IPS DF 6.9 (cell line): ENCODE results near the gene IRS2.
A peak's percentile ranks its signal among the peaks of the same experiment; 100 is the strongest.

ENCODE experiments used
- DNase-seq: peaks from one replicate; pipeline ENCODE4 v3.0.0-alpha.2; 2013; ENCODE audit warnings: low read depth, low spot score
- H3K27ac ChIP-seq: one replicate; pipeline ENCODE4 v1.5.1; 2013; ENCODE audit warnings: low read length, control low read depth
- H3K27me3 ChIP-seq: 2 replicates; pipeline ENCODE4 v1.6.1; 2013; ENCODE audit warnings: mild to moderate bottlenecking, low read length; ENCODE audit not compliant: control insufficient read depth, insufficient read depth
- H3K36me3 ChIP-seq: 2 replicates; pipeline ENCODE4 v1.6.1; 2013; ENCODE audit warnings: low read length; ENCODE audit not compliant: control insufficient read depth, insufficient read depth
- H3K4me1 ChIP-seq: 2 replicates; pipeline ENCODE4 v1.6.1; 2013; ENCODE audit warnings: low read length; ENCODE audit not compliant: control insufficient read depth, insufficient read depth
- H3K4me3 ChIP-seq: 2 replicates; pipeline ENCODE4 v1.5.1; 2013; ENCODE audit warnings: mild to moderate bottlenecking, low read length
- H3K9me3 ChIP-seq: 2 replicates; pipeline ENCODE4 v1.6.1; 2013; ENCODE audit warnings: low read length, inconsistent platforms; ENCODE audit not compliant: control insufficient read depth, insufficient read depth
- WGBS: extraction: QIAGEN DNeasy Blood & Tissue Kit; methylation state at CpG from one replicate; pipeline ENCODE4 v1.1.7; 2013; ENCODE audit warnings: mixed read lengths, missing lambda C conversion rate; ENCODE audit not compliant: insufficient read length, insufficient coverage; 5-methylcytosine and 5-hydroxymethylcytosine counted together

The IRS2 gene

GRCh38 chr13:109785892-109786450 lies 412 bp downstream of the IRS2 start:
- Histone ChIP-seq H3K27me3 (no peaks in the 10 kb centered on the region), H3K4me3 (peak overlapping the region; percentile 53; the same call in 1 of the 2 replicates), H3K27ac (no peak overlapping the region), H3K9me3 (no peaks in the 10 kb centered on the region), H3K4me1 (peaks cover 9% of the 10 kb centered on the region), H3K36me3 (no peaks in the 10 kb centered on the region; the same call in 1 of the 2 replicates)
- DNase-seq = no peak
- no CpG with 5 or more reads among the region's 88 CpGs for WGBS

GRCh38 chr13:109785141-109785891 lies 1.1 kb downstream of the IRS2 start:
- H3K36me3 ChIP-seq = no peaks in the 10 kb centered on the region; the same call in 1 of the 2 replicates
- DNase-seq = no peak
- H3K4me1 ChIP-seq = peaks cover 9% of the 10 kb centered on the region
- no CpG with 5 or more reads among the region's 98 CpGs for WGBS
- H3K27me3 ChIP-seq = no peaks in the 10 kb centered on the region
- no peaks in the 10 kb centered on the region for H3K9me3 ChIP-seq
- H3K4me3 ChIP-seq = peak overlapping the region; percentile 53; the same call in 1 of the 2 replicates
- H3K27ac ChIP-seq = no peak overlapping the region

DNA sequence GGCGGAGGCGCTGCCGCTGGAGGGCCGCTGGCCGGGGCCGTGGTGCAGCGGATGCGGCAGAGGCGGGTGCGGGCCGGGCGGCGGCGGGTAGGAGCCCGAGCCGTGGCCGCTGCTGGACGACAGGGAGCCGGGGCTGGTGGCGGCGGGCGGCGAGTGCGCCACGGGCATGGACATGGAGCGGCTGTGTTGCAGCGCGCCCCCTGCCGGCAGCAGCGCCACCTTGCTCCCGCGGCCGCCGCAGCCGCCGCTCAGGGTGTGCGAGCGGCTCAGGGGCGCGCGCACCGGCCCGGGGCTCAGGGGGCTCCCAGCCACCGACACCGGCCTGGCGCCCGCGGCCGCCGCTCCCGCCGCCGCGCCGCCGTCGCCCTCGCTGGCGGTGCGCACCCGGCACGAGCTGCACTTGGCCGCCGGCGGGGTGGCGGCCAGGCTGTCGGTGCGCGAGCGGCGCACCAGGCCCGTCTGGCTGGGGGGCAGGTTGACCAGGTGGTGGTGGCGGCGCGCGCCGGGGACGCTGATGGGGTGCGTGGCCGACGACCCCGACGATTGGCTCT lies 1.7 kb downstream of the IRS2 start:
- H3K27ac ChIP-seq = no peak overlapping the region

DNA sequence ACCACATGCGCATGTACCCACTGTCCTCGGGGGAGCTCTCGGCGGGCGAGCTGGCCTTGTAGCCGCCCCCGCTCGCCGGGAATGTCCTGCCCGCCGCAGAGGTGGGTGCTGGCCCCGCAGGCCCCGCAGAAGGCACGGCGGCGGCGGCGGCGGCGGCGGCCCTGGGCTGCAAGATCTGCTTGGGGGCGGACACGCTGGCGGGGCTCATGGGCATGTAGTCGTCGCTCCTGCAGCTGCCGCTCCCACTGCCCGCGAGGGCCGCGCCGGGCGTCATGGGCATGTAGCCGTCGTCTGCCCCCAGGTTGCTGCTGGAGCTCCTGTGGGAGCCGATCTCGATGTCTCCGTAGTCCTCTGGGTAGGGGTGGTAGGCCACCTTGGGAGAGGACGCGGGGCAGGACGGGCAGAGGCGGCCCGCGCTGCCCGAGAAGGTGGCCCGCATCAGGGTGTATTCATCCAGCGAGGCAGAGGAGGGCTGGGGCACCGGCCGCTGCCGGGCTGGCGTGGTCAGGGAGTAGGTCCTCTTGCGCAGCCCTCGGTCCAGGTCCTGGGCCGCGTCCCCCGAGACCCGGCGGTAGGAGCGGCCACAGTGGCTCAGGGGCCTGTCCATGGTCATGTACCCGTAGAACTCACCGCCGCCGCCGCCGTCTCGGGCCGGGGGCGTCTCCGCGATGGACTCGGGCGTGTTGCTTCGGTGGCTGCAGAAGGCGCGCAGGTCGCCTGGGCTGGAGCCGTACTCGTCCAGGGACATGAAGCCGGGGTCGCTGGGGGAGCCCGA lies 2.4 kb downstream of the IRS2 start:
- H3K27me3 ChIP-seq = no peaks in the 10 kb centered on the region
- H3K4me1 ChIP-seq = peaks cover 9% of the 10 kb centered on the region
- H3K9me3 ChIP-seq = no peaks in the 10 kb centered on the region
- peak overlapping the region; percentile 53; the same call in 1 of the 2 replicates for H3K4me3 ChIP-seq
- H3K27ac ChIP-seq = no peak overlapping the region
- no peaks in the 10 kb centered on the region; the same call in 1 of the 2 replicates for H3K36me3 ChIP-seq
- WGBS = no CpG with 5 or more reads among the region's 81 CpGs
- no peak for DNase-seq

More for the DNA sequence above, 1.7 kb downstream of the IRS2 start:
- DNase-seq = no peak
- Histone ChIP-seq H3K27me3 (no peaks in the 10 kb centered on the region), H3K4me3 (peak overlapping the region; percentile 53; the same call in 1 of the 2 replicates), H3K4me1 (peaks cover 9% of the 10 kb centered on the region), H3K36me3 (no peaks in the 10 kb centered on the region; the same call in 1 of the 2 replicates), H3K9me3 (no peaks in the 10 kb centered on the region)
- no CpG with 5 or more reads among the region's 83 CpGs for WGBS

DNA sequence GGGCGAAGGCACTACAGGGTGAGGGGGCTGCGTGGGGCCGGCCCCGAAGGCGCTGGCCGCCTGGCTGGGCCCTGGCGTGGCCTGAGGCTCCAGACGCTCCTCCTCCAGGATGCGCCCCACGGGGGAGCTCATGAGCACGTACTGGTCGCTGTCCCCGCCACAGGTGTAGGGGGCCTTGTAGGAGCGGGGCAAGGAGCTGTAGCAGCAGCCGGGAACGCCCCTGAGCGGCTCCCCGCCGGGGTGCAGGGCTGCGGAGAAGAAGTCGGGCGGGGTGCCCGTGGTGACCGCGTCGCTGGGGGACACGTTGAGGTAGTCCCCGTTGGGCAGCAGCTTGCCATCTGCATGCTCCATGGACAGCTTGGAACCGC lies 3.0 kb downstream of the IRS2 start:
- no CpG with 5 or more reads among the region's 29 CpGs for WGBS
- H3K27ac ChIP-seq = no peak overlapping the region
- no peak overlapping the region for H3K4me3 ChIP-seq

GRCh38 chr13:109782823-109783431 lies 3.5 kb downstream of the IRS2 start:
- Histone ChIP-seq H3K36me3 (no peaks in the 10 kb centered on the region; the same call in 1 of the 2 replicates), H3K27me3 (no peaks in the 10 kb centered on the region), H3K9me3 (no peaks in the 10 kb centered on the region), H3K27ac (no peak overlapping the region), H3K4me1 (peaks cover 9% of the 10 kb centered on the region), H3K4me3 (no peak overlapping the region)
- DNase-seq = no peak
- no CpG with 5 or more reads among the region's 72 CpGs for WGBS

More for the DNA sequence above, 3.0 kb downstream of the IRS2 start:
- no peaks in the 10 kb centered on the region; the same call in 1 of the 2 replicates for H3K36me3 ChIP-seq
- no peaks in the 10 kb centered on the region for H3K9me3 ChIP-seq
- H3K4me1 ChIP-seq = peaks cover 9% of the 10 kb centered on the region
- H3K27me3 ChIP-seq = no peaks in the 10 kb centered on the region
- no peak for DNase-seq

- no CpG with 5 or more reads among the region's 77 CpGs for WGBS
- Histone ChIP-seq H3K27ac (no peak overlapping the region), H3K4me1 (peaks cover 9% of the 10 kb centered on the region), H3K4me3 (no peak overlapping the region), H3K36me3 (no peaks in the 10 kb centered on the region; the same call in 1 of the 2 replicates), H3K27me3 (no peaks in the 10 kb centered on the region), H3K9me3 (no peaks in the 10 kb centered on the region)
- no peak for DNase-seq
These were observed 4.1 kb downstream of the IRS2 start for GRCh38 chr13:109782066-109782822.

DNA sequence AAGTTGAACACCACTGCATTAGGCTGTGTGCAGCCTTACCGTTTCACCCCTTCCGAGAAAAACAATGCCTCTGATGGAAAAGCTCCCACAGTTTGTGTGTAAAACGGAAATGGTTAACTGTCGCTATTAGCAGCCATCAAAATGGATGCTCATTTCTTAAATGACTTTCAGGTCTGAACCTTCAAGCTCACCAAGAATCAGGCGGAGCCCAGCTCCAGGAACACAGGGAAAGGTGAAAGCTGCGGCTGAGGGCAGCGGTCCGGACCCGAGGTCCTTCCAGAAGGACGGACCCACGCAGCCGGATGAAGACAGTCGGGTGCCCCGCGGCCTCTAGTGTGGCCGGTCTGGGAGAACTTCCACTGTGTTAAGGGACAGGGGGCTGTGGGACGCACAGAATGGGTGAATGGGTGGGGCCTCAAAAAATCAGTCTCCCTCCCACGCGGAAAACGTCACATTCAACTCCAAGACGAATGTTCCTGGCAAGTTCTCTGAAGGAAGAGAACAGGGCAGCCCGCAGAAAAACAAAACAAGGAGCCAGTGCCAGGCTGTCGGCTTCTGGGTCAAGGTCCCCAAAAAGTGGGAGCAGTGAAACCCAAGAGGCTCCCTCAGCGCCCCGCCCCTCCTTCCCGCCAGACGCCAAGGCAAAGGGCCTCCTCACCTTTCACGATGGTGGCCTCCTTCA lies 4.9 kb downstream of the IRS2 start:
- no peak overlapping the region for H3K4me3 ChIP-seq

DNA sequence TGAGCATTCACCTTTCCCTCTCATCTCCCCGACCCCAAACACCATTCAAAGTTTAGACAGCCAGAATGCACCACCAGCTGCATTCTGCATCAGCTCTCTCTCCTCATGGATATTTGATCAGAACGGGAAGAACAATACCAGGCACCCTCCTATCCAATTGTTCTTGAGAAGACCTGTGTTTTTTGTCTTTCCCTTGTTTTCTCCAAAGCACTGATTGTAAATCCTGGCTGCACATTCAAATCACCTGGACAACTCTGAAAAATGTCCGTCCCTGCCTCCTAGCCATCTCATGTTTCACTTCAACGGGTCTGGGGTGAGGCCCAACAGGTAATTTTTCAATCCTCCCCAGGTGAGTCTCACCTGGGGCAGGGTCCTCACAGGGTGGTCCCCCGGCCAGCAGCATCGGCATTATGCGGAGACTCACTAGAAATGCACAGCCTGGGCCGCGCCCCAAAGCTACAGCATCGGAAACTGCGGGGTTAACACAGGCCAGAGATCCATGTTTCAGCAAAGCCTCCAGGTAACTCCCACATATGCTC lies 5.5 kb downstream of the IRS2 start:
- Histone ChIP-seq H3K36me3 (no peaks in the 10 kb centered on the region; the same call in 1 of the 2 replicates), H3K27me3 (no peaks in the 10 kb centered on the region), H3K4me3 (no peak overlapping the region), H3K27ac (no peak overlapping the region), H3K9me3 (no peaks in the 10 kb centered on the region), H3K4me1 (peaks cover 9% of the 10 kb centered on the region)
- DNase-seq = no peak
- 100% methylated on average over 1 of the region's 11 CpGs for WGBS

More for the DNA sequence above, 4.9 kb downstream of the IRS2 start:
- Histone ChIP-seq H3K27ac (no peak overlapping the region), H3K9me3 (no peaks in the 10 kb centered on the region), H3K4me1 (peaks cover 9% of the 10 kb centered on the region), H3K27me3 (no peaks in the 10 kb centered on the region), H3K36me3 (no peaks in the 10 kb centered on the region; the same call in 1 of the 2 replicates)
- WGBS = no CpG with 5 or more reads among the region's 28 CpGs
- no peak for DNase-seq
